ENCODE results near the gene EPRS1.
"Not testable (repeated sequence)": the region's sequence is repeated elsewhere in the genome, so short reads cannot be mapped to it uniquely, and the experiment has no call there.

EPRS1 gene

DNA sequence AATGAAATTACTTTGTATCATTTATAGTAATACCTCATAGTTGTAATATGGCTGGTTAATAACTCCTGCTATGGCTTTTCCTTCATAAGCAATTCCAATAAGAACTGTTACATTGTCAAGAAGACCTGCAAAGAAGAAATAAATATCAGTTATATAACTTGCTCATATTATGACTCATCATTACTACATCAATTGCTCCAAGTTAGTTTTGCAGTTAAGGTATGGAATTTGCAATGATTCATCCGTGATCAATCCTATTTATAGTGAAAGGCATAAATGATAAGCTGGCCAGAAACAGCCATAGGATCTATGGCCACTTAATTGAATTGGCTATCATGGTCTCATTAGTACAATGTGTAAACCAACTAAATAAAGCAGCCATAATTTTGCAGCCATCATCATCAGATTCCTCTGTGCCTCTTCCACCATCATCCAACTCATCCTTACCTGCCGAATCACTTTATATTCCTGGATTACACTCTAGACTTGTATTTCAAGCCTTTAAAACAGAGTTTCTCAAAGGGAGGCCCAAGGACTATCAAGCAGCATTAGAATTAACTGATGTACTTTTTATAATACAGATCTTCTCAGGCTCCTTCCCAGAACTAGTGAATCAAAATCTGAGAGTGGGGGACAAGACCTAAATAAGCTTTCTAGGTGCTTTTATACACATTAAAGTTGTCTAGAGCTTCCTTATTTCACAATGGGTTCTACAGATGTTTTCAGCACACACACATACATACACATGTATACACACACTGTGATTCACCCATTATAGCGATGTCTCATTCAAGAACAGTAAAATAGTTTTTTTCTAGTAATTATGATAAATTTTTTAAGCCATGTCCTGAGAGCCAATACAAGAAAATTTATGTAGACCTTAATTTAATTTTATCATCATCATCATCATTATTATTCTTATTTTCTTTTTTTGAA is 21.2 kb upstream of the EPRS1 start:
- H3K36me3 ChIP-seq (ENCODE audit: control insufficient read depth in 1 of 2, insufficient read depth in 2 of 2, low read length in 2 of 2): peaks cover 32 to 40% of the 10 kb centered on the region in 2 donors
- no peaks in the 10 kb centered on the region for H3K27me3 ChIP-seq (ENCODE audit: low read depth, low read length)
- no peaks in the 10 kb centered on the region for H3K9me3 ChIP-seq (ENCODE audit: control insufficient read depth in 1 of 2, low read length in 2 of 2)
- H3K4me1 ChIP-seq (ENCODE audit: control insufficient read depth in 1 of 2, insufficient read depth in 2 of 2, low read length in 2 of 2): no peaks in the 10 kb centered on the region
- H3K27ac ChIP-seq (ENCODE audit: low read length): no peak overlapping the region
- H3K4me3 ChIP-seq (ENCODE audit: low read depth in 1 of 2, low read length in 2 of 2): no peak overlapping the region

DNA sequence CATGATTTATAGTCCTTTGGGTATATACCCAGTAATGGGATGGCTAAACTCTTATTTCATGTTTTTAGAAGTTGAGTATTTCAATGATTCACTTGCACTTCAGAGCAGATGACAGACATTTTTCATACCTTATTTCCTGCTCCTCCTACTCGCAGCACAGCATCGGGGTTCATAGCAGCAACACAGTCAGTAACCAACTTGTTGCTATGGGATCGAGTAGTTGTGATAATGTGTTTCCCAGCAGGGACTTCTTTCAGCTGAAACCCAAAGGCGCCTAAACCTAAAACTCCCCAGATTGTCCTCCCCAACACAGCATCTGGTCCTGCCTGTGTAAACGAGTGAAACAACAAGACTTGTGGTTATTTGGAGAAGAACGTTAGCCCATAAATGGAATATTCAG is 16.3 kb upstream of the EPRS1 start:
- H3K4me3 ChIP-seq (ENCODE audit: low read depth in 1 of 2, low read length in 2 of 2): no peak overlapping the region
- peaks cover 35 to 41% of the 10 kb centered on the region in 2 donors for H3K36me3 ChIP-seq (ENCODE audit: control insufficient read depth in 1 of 2, insufficient read depth in 2 of 2, low read length in 2 of 2)
- no peaks in the 10 kb centered on the region for H3K4me1 ChIP-seq (ENCODE audit: control insufficient read depth in 1 of 2, insufficient read depth in 2 of 2, low read length in 2 of 2)
- H3K9me3 ChIP-seq (ENCODE audit: control insufficient read depth in 1 of 2, low read length in 2 of 2): no peaks in the 10 kb centered on the region
- no peaks in the 10 kb centered on the region for H3K27me3 ChIP-seq (ENCODE audit: low read depth, low read length)
- H3K27ac ChIP-seq (ENCODE audit: low read length): no peak overlapping the region

DNA sequence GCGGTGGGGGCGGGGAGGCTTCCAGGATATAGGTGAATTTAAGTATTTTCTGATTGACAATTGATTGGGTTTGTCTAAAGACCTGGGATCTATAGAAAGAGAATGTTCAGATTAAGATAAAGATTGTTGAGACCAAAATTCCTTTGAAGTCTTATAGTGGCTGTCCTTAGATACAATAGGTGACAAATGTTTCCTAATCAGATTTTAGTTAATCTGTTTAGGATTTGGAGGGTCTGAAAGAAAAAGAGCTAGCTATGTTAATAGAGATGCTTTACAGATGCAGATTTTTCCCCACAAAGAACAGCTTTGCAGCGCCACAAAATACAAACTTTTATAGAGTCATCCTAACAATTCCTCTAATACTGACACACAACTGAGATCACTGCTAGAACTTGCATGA is 14.6 kb upstream of the EPRS1 start:
- Histone ChIP-seq H3K36me3 (ENCODE audit: control insufficient read depth in 1 of 2, insufficient read depth in 2 of 2, low read length in 2 of 2) (peaks cover 21 to 32% of the 10 kb centered on the region in 2 donors), H3K27ac (ENCODE audit: low read length) (no peak overlapping the region), H3K9me3 (ENCODE audit: control insufficient read depth in 1 of 2, low read length in 2 of 2) (no peaks in the 10 kb centered on the region), H3K4me1 (ENCODE audit: control insufficient read depth in 1 of 2, insufficient read depth in 2 of 2, low read length in 2 of 2) (no peaks in the 10 kb centered on the region), H3K27me3 (ENCODE audit: low read depth, low read length) (no peaks in the 10 kb centered on the region), H3K4me3 (ENCODE audit: low read depth in 1 of 2, low read length in 2 of 2) (no peak overlapping the region)

DNA sequence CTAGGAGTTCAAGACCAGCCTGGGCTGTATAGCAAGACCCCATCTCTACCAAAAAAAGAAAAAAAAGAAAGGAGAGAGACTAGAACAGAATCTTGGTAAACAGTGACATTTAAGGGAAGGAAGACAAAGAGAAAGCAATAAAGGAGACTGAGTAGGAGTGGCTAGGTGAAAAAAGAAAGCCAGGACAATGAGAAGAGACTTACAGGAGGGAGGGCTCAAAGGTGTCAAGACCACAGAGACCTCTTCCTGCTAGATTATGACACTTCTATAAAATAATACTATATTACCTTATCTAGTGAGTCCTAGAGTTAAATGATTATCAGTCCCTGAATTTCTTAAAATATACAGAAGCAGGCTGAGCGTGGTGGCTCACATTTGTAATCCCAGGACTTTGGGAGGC is 10.1 kb upstream of the EPRS1 start:
- Histone ChIP-seq H3K36me3 (ENCODE audit: control insufficient read depth in 1 of 2, insufficient read depth in 2 of 2, low read length in 2 of 2) (peaks cover 8 to 11% of the 10 kb centered on the region in 2 donors), H3K27me3 (ENCODE audit: low read depth, low read length) (no peaks in the 10 kb centered on the region), H3K4me1 (ENCODE audit: control insufficient read depth in 1 of 2, insufficient read depth in 2 of 2, low read length in 2 of 2) (no peaks in the 10 kb centered on the region), H3K4me3 (ENCODE audit: low read depth in 1 of 2, low read length in 2 of 2) (no peak overlapping the region), H3K27ac (ENCODE audit: low read length) (no peak overlapping the region), H3K9me3 (ENCODE audit: control insufficient read depth in 1 of 2, low read length in 2 of 2) (no peaks in the 10 kb centered on the region)

DNA sequence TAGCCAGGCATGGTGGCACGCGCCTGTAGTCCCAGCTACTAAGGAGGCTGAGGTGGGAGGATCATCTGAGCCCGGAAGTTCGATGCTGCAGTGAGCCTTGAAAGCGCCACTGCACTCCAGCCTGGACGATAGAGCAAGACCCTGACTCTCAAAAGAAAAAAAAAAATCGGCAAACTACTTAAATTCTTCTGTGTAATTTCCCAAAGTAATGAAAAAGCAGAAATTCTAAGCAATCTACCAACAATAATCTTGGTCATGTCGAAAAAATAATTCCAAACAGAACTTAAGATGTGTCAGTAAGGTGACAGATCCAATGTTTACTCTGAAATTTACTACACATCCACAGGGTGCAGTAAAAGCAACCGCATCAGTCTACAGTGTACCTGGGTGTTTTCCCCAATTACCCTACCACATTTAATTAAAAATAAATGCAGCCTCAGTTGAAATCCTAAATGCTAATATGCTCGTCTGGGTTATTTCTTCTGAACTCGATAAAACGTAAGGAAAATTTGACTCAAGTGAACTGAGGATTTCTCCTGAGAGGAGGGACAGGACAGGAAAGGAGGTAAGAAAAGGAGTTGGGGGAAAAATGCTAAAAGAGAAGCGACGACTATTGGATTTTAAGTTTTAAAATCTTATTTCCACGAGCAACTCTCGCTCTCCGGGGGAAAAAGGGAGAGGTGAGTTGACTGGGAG is 801 bp downstream of the EPRS1 start:
- Histone ChIP-seq H3K27ac (ENCODE audit: low read length) (peak overlapping the region; percentile 75), H3K9me3 (ENCODE audit: control insufficient read depth in 1 of 2, low read length in 2 of 2) (no peaks in the 10 kb centered on the region), H3K4me1 (ENCODE audit: control insufficient read depth in 1 of 2, insufficient read depth in 2 of 2, low read length in 2 of 2) (peaks cover 0 to 8% of the 10 kb centered on the region in 2 donors), H3K4me3 (ENCODE audit: low read depth in 1 of 2, low read length in 2 of 2) (peak overlapping the region; percentile 58 to 85), H3K36me3 (ENCODE audit: control insufficient read depth in 1 of 2, insufficient read depth in 2 of 2, low read length in 2 of 2) (peaks cover 0 to 3% of the 10 kb centered on the region in 2 donors), H3K27me3 (ENCODE audit: low read depth, low read length) (no peaks in the 10 kb centered on the region)

DNA sequence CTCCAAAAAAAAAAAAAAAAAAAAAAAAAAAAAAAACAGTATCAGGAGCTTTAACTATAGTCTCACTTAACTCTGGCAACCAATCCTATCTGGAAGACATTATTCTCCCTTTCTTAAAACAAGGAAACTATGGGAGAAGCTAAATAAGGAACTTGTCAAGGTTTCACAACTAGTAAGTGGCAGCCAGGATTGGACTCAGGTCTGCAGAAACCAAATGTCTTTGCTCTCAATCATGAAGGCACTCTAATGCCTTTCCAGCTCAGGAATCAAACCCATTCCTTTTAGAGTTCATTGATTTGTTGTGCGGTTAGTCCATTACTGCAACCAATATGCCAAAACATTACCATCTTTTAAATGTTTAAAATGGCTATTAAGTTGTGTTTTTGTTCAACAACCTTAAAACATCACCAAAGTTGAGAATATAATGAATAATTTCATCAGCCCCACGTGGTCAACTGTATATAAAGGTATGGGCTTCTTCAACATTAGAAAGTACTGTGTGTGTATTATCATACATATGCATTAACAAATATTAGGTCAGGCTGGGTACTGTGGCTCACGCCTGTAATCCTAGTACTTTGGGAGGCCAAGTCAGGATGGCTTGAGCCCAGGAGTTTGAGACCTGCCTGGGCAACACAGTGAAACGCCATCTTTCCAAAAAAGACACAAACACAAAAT is 1.5 kb downstream of the EPRS1 start:
- peak overlapping the region; percentile 58 to 85 for H3K4me3 ChIP-seq (ENCODE audit: low read depth in 1 of 2, low read length in 2 of 2)

DNA sequence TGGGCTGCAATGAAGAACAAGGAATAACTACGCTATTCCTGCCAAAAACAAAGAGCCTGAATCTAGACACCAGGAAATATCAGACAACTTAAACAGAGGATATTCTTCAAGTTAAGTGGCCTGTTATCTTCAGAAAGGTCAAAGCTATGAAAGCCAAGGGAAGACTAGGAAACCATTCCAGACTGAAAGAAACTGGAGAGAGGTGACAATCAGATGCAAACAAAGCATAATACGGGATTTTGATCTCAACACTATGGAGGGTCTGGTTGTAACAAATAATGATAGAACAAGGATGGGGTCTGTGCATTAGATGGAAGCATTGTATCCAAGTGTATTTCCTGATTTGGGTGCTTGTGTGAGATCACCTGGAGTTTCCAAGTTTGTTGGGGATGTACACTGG is 2.7 kb downstream of the EPRS1 start:
- Histone ChIP-seq H3K27ac (ENCODE audit: low read length) (no peak overlapping the region), H3K4me3 (ENCODE audit: low read depth in 1 of 2, low read length in 2 of 2) (no peak overlapping the region), H3K27me3 (ENCODE audit: low read depth, low read length) (no peaks in the 10 kb centered on the region), H3K9me3 (ENCODE audit: control insufficient read depth in 1 of 2, low read length in 2 of 2) (no peaks in the 10 kb centered on the region), H3K36me3 (ENCODE audit: control insufficient read depth in 1 of 2, insufficient read depth in 2 of 2, low read length in 2 of 2) (peaks cover 4 to 19% of the 10 kb centered on the region in 2 donors), H3K4me1 (ENCODE audit: control insufficient read depth in 1 of 2, insufficient read depth in 2 of 2, low read length in 2 of 2) (peaks cover 0 to 8% of the 10 kb centered on the region in 2 donors)

More for the DNA sequence above, 1.5 kb downstream of the EPRS1 start:
- no peaks in the 10 kb centered on the region for H3K9me3 ChIP-seq (ENCODE audit: control insufficient read depth in 1 of 2, low read length in 2 of 2)
- H3K36me3 ChIP-seq (ENCODE audit: control insufficient read depth in 1 of 2, insufficient read depth in 2 of 2, low read length in 2 of 2): peaks cover 0 to 8% of the 10 kb centered on the region in 2 donors
- no peaks in the 10 kb centered on the region for H3K27me3 ChIP-seq (ENCODE audit: low read depth, low read length)
- H3K27ac ChIP-seq (ENCODE audit: low read length): peak overlapping the region; percentile 75
- H3K4me1 ChIP-seq (ENCODE audit: control insufficient read depth in 1 of 2, insufficient read depth in 2 of 2, low read length in 2 of 2): peaks cover 0 to 8% of the 10 kb centered on the region in 2 donors

DNA sequence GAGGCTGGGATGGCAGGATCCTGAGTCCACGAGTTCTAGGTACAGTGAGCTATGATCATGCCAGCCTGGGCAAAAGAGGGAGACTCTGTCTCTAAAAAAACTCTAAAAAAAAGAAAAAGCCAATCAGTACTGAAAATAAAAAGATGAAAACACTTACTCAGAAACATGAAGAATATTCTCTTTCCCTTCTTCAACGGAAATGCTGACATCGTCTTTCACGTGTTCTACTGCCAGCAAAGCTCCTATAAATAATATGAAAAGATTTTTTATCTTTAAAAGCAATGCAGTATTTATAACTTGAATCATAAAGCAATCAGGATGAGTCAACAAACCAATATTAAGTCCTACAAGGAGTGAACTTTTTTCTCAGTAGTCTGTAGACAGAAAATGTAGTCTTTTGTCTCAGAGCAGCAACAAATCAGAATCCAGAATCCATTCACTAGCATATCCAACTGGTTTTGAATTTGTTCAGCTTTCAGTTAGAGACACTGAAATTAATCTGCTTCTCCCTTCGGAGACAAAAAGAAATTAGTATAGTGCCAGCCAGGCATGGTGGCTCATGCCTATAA is 6.2 kb downstream of the EPRS1 start:
- H3K9me3 ChIP-seq (ENCODE audit: control insufficient read depth in 1 of 2, low read length in 2 of 2): no peaks in the 10 kb centered on the region
- no peaks in the 10 kb centered on the region for H3K27me3 ChIP-seq (ENCODE audit: low read depth, low read length)
- peaks cover 10 to 23% of the 10 kb centered on the region in 2 donors for H3K36me3 ChIP-seq (ENCODE audit: control insufficient read depth in 1 of 2, insufficient read depth in 2 of 2, low read length in 2 of 2)
- H3K4me1 ChIP-seq (ENCODE audit: control insufficient read depth in 1 of 2, insufficient read depth in 2 of 2, low read length in 2 of 2): peaks cover 0 to 6% of the 10 kb centered on the region in 2 donors
- H3K27ac ChIP-seq (ENCODE audit: low read length): no peak overlapping the region
- no peak overlapping the region for H3K4me3 ChIP-seq (ENCODE audit: low read depth in 1 of 2, low read length in 2 of 2)

DNA sequence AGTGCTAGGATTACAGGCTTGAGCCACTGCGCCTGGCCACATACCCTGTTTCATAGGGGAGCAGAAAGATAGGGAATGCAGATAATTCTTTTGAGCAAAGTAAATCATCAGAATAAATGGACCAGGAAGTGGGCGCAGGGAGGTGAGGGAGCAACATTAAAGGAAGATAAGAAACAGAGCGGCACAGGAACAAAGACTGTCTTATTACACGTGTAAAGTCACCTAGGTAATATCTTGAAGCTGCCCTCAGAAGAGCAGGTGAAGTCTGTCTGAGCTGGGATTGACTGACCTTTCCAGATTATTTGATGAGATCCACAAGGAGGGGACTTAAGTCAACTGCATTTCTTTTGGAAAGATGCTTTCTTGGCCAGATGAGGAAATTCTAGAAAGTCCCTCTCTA is 7.7 kb downstream of the EPRS1 start:
- peaks cover 18 to 30% of the 10 kb centered on the region in 2 donors for H3K36me3 ChIP-seq (ENCODE audit: control insufficient read depth in 1 of 2, insufficient read depth in 2 of 2, low read length in 2 of 2)
- no peaks in the 10 kb centered on the region for H3K9me3 ChIP-seq (ENCODE audit: control insufficient read depth in 1 of 2, low read length in 2 of 2)
- no peak overlapping the region for H3K4me3 ChIP-seq (ENCODE audit: low read depth in 1 of 2, low read length in 2 of 2)
- H3K27ac ChIP-seq (ENCODE audit: low read length): no peak overlapping the region
- no peaks in the 10 kb centered on the region for H3K27me3 ChIP-seq (ENCODE audit: low read depth, low read length)
- no peaks in the 10 kb centered on the region for H3K4me1 ChIP-seq (ENCODE audit: control insufficient read depth in 1 of 2, insufficient read depth in 2 of 2, low read length in 2 of 2)

DNA sequence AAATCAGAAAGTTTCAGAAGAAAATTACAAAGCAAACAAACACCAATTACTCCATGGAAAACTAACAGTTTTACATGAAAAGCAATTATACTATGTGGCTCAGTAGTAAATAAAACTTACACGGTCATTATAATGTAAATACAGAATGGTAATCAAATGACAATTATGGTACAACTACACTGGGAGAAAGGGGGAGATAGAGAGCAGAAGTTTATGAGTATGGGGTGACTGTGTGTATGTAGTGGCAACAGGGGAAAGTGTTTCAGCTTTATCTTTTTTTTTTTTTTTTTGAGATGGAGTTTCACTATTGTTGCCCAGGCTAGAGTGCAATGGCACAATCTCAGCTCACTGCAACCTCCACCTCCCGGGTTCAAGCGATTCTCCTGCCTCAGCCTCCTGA is 8.5 kb downstream of the EPRS1 start:
- not testable (repeated sequence) for H3K27me3 ChIP-seq (ENCODE audit: low read depth, low read length); H3K27ac ChIP-seq (ENCODE audit: low read length); H3K4me1 ChIP-seq (ENCODE audit: control insufficient read depth in 1 of 2, insufficient read depth in 2 of 2, low read length in 2 of 2); H3K9me3 ChIP-seq (ENCODE audit: control insufficient read depth in 1 of 2, low read length in 2 of 2); H3K4me3 ChIP-seq (ENCODE audit: low read depth in 1 of 2, low read length in 2 of 2)
- H3K36me3 ChIP-seq (ENCODE audit: control insufficient read depth in 1 of 2, insufficient read depth in 2 of 2, low read length in 2 of 2): peaks cover 21 to 37% of the 10 kb centered on the region in 2 donors

DNA sequence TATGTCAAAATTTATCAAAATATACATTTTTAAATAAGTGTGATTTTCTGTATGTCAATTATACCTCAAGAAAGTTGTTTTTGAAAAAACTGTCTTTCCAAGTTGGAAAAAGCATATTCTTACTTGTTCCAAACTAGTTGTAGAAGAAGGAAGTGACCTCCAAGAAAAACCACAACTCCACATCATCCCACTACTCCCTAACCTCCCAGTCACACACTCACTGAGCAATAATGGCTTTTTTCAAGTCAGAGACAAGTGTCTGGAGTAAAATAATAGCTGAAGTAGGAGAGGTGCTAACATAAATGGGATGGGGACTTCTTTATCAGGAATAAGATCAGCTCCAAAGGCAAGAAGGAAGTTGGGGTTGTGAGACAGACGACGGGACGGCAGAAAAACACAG is 13.4 kb downstream of the EPRS1 start:
- Histone ChIP-seq H3K36me3 (ENCODE audit: control insufficient read depth in 1 of 2, insufficient read depth in 2 of 2, low read length in 2 of 2) (peaks cover 38 to 40% of the 10 kb centered on the region in 2 donors), H3K27me3 (ENCODE audit: low read depth, low read length) (no peaks in the 10 kb centered on the region), H3K27ac (ENCODE audit: low read length) (no peak overlapping the region), H3K9me3 (ENCODE audit: control insufficient read depth in 1 of 2, low read length in 2 of 2) (no peaks in the 10 kb centered on the region), H3K4me3 (ENCODE audit: low read depth in 1 of 2, low read length in 2 of 2) (no peak overlapping the region), H3K4me1 (ENCODE audit: control insufficient read depth in 1 of 2, insufficient read depth in 2 of 2, low read length in 2 of 2) (no peaks in the 10 kb centered on the region)
